ENCODE measurements around the gene ZFP36L1. TPM values are rescaled to one million over a fixed set of nuclear protein-coding genes. Genes with fewer than 3 reads are reported as not detected.

ZFP36L1 gene
- total and polyA plus RNA-seq, 2 experiments from 2014 or later, result 219 to 1,327 TPM

DNA sequence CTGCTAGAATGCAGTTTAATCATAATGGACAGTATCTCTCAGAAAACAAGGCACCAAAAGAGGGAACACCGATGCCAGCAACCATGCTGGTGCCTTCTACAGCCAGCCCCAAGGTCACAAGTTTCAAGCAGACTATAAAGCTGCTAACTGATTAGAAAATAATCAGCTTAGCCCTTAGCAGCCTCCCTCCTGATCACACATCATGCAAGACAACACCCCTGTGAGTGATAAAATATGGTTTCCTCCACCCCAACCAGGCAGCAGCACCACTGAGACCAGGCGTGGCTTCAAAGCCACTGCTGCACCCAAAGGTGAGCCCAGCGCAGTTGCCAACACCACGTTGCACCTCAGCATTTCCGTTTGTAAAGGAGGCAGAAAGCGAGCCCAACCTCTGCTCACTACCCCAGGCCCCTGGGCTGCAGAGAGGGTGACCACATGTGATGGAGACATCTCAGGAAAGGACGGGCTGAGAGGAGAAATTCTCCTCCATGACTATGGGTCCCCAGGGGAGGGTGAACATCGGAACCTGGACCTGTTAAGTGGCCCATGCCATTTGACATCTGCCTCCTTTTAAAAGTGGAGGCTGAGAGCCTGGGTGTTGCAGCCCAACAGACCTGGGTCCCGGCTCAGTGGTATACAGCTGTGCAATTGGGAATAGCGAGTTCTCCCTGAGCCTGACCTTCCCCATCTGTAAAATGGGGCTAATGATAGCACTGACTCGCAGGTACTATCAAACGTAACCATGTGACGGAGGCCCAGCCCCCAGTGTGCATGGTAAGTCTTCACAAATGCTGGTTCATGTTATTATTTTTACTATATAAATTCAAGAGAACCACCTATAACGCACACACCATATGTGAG lies 11.5 kb downstream of the ZFP36L1 start:
- no peaks in the 10 kb centered on the region for H3K36me3 ChIP-seq
- TF ChIP-seq, protein P1, sequence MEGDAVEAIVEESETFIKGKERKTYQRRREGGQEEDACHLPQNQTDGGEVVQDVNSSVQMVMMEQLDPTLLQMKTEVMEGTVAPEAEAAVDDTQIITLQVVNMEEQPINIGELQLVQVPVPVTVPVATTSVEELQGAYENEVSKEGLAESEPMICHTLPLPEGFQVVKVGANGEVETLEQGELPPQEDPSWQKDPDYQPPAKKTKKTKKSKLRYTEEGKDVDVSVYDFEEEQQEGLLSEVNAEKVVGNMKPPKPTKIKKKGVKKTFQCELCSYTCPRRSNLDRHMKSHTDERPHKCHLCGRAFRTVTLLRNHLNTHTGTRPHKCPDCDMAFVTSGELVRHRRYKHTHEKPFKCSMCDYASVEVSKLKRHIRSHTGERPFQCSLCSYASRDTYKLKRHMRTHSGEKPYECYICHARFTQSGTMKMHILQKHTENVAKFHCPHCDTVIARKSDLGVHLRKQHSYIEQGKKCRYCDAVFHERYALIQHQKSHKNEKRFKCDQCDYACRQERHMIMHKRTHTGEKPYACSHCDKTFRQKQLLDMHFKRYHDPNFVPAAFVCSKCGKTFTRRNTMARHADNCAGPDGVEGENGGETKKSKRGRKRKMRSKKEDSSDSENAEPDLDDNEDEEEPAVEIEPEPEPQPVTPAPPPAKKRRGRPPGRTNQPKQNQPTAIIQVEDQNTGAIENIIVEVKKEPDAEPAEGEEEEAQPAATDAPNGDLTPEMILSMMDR (IDR thresholded peaks at IDR 0.05; ENCODE audit: low read depth, low read length), result no peak
- H3K9me3 ChIP-seq (ENCODE audit: low read depth), result no peaks in the 10 kb centered on the region
- H3K27ac ChIP-seq, result peak overlapping the region; percentile 34
- no peaks in the 10 kb centered on the region for H3K27me3 ChIP-seq
- H3K4me3 ChIP-seq, result no peak overlapping the region
- peaks cover 29% of the 10 kb centered on the region for H3K4me1 ChIP-seq (ENCODE audit: low read depth)
- no peak for DNase-seq (ENCODE audit: low read depth in 1 of 2, low spot score in 1 of 2)

DNA sequence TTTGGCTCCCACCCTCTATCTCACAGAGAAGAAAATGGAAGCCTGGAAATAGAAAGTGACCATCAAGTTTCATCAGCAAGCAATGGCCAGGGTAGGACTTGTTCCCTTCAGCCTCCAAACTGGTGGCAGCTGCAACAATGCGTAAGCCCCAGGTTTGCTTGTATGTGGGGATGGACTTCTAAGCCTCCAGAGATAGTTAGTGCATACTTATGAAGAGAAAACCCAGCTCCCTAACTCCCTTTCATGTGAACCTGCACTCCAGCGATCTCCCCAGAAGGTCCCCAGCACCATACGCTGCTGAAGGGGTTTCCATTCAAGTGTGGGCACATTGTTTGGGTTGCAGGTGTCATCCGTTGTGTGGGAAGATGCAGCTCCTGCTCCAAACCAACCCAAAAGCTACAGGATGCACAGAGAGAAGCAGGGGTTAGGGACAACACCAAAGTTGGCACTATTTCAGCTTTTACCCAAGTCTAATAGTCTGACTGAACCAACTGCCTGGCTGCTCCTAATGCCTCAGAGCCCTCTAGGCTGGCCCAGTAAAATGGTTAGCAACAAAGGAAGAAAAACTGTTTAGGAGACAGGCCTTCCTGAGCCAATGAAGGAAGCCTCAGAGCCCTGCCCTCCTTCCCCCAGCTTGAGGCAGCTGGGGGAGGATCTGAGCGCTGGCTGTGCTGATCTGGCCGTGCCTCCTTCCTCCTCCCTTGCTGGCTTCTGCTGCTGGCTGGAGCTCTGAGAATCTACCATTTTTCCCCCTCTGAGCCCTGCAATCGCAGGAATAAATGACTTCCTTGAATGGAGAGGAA lies 12.3 kb downstream of the ZFP36L1 start:
- TF ChIP-seq, protein P1 (IDR thresholded peaks at IDR 0.05; ENCODE audit: low read depth, low read length), result no peak
- peak in 1 of 2 donors; percentile 89 for DNase-seq (ENCODE audit: low read depth in 1 of 2, low spot score in 1 of 2)
- peaks cover 29% of the 10 kb centered on the region for H3K4me1 ChIP-seq (ENCODE audit: low read depth)

DNA sequence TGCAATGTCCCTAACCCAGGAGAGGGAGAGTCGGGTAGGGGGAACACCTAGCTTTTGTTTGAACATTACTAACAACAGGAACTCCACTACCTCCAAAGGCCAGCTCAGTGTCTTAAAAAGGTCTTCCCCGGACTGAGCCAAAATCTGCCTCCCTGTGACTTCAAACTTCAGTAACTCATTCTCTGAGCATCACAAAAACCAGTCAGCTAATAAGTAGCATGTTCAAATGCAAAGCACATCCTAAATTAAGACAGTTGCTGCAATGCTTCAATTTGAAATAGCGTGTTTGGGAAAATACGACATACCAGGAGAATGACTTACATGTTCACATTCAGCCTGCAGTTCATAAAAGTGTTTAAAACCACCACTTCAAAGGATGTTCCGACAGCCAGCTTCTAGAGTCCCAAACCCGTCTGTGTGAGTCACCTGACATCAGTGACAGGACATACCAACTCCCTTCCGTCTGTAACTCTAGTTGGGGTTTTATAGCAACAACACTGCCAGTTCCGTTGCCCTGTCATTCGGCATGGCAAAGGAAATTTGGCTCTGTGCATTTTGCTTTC lies 13.0 kb downstream of the ZFP36L1 start:
- Histone ChIP-seq H3K27me3 (no peaks in the 10 kb centered on the region), H3K36me3 (no peaks in the 10 kb centered on the region), H3K4me3 (no peak overlapping the region), H3K4me1 (ENCODE audit: low read depth) (peaks cover 29% of the 10 kb centered on the region), H3K27ac (no peak overlapping the region), H3K9me3 (ENCODE audit: low read depth) (no peaks in the 10 kb centered on the region)
- TF ChIP-seq, protein P1 (IDR thresholded peaks at IDR 0.05; ENCODE audit: low read depth, low read length), result no peak
- peak in 1 of 2 donors; percentile 57 for DNase-seq (ENCODE audit: low read depth in 1 of 2, low spot score in 1 of 2)

More for the DNA sequence above, 12.3 kb downstream of the ZFP36L1 start:
- no peaks in the 10 kb centered on the region for H3K36me3 ChIP-seq
- peak overlapping the region; percentile 34 for H3K27ac ChIP-seq
- no peaks in the 10 kb centered on the region for H3K27me3 ChIP-seq
- no peaks in the 10 kb centered on the region for H3K9me3 ChIP-seq (ENCODE audit: low read depth)
- no peak overlapping the region for H3K4me3 ChIP-seq

DNA sequence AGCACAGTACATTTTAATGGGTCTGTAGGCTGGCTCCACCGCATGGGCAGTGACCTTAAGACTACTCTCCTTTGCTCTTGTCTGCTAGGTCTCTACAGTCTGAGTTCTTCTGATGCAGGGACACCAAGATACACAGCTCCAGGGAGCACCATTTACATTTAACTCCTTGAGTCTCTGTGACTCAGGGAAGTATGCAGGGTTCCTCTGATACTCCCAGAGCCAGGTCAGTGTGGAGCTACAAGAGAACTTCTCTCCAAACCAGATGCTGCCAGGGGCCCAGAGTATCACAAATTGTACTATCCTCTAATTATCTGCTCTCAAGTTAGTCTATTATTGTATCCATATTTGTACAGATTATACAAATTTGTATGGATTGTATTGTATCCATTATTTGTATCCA lies 15.2 kb downstream of the ZFP36L1 start:
- Histone ChIP-seq H3K27ac (no peak overlapping the region), H3K36me3 (no peaks in the 10 kb centered on the region), H3K27me3 (no peaks in the 10 kb centered on the region), H3K9me3 (ENCODE audit: low read depth) (no peaks in the 10 kb centered on the region), H3K4me3 (no peak overlapping the region), H3K4me1 (ENCODE audit: low read depth) (peaks cover 29% of the 10 kb centered on the region)
- TF ChIP-seq, protein P1 (IDR thresholded peaks at IDR 0.05; ENCODE audit: low read depth, low read length), result no peak
- no peak for DNase-seq (ENCODE audit: low read depth in 1 of 2, low spot score in 1 of 2)

DNA sequence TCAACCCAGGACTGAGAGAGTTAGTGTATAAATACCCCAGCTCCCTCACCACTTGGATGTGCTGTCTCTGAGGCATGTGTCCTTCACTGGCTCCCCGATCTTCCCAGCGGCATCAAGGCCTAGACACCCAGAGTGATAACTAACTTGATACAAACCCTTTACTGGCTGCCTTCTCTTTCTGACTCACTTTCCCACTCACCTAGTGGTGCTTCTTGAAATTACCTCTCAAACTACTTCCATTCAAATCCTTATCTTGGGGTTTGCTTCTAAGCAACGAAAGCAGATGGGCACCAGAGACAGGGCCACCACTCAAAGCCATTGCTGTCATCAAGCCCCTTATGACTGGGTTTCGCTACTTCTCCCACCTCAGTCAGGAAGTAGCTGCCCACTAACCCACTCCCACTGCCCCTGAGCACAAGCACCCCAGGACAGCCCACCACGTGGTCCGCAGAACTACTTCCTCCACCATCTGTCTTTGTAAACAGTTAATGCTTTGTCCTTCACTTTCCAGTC lies 17.2 kb downstream of the ZFP36L1 start:
- no peak overlapping the region for H3K27ac ChIP-seq
- H3K9me3 ChIP-seq (ENCODE audit: low read depth), result no peaks in the 10 kb centered on the region
- DNase-seq (ENCODE audit: low read depth in 1 of 2, low spot score in 1 of 2), result no peak
- H3K36me3 ChIP-seq, result no peaks in the 10 kb centered on the region
- H3K4me3 ChIP-seq, result no peak overlapping the region
- H3K4me1 ChIP-seq (ENCODE audit: low read depth), result peaks cover 23% of the 10 kb centered on the region
- TF ChIP-seq, protein P1 (IDR thresholded peaks at IDR 0.05; ENCODE audit: low read depth, low read length), result peak; percentile 4
- no peaks in the 10 kb centered on the region for H3K27me3 ChIP-seq
